AG08396 (cell line): ENCODE measurements around the gene TTC16.
"Not testable (repeated sequence)": the region's sequence is repeated elsewhere in the genome, so short reads cannot be mapped to it uniquely, and the experiment has no call there.

Experiments used
- DNase-seq: peaks from one replicate; pipeline ENCODE4 v3.0.0; 2012; ENCODE audit warnings: low spot score, mixed read lengths

TTC16 gene

DNA sequence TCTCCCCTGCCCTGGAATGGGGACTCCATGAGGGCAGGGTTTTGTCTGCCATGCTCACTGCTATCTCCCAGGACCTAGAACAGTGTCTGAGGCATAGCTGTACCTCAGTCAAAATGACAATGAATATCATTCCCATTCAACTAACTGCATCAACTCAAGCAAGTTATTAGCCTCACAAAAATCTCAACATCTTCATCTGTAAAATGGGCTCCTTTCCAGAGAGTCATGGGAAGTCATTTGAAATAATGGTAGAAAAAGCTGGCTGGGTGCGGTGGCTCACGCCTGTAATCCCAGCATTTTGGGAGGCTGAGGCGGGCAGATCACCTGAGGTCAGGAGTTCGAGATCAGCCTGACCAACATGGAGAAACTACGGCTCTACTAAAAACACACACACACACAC lies 53.2 kb downstream of the TTC16 start:
- DNase-seq: no peak

DNA sequence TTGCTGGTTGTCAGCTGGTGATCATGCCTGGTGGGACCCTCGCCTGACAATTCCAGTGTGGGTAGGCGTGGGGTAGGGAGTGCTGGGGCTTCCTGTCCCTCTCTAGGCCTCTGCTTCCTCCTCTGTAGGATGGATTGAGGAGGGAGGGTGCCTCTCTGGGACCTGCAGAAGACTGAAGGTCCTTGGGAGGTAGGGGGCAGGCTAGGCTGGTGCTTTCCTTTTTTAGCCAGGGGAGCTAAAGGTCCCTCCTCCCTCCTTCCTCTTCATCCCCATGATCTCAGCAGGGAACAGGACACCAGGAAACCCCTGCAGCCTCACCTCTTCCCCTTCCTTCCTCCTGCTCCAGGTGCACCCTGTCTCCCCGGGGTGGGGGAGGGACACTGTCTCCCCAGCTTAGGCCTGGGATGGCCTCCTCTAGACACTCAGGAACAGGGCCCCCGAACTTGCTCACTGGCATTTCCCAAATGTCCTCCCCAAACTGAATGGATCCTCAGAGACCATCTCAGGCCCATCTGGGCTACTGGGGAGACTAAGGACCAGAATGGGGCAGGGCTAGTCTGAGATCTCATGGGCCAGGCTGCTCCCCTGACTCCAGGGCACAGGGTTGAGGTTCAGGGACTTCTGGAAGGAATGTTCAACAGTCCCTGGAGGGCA lies 54.2 kb downstream of the TTC16 start:
- DNase-seq: no peak

DNA sequence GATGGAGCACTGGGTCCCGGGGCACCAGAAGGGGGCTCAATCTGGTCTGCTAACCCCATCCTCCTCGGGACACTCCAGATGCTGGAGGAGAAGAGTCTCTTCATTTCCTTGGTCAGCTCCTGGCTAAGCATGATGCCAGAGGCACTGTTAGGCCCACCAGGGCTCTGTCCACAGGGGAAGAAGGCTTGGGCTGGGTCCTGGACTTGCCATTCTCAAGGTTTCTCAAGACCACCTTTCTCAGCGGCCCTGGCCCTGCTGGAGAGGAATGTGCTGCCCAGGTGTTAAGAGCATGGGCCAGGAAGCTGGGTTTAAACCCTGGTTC lies 54.7 kb downstream of the TTC16 start:
- no peak for DNase-seq

DNA sequence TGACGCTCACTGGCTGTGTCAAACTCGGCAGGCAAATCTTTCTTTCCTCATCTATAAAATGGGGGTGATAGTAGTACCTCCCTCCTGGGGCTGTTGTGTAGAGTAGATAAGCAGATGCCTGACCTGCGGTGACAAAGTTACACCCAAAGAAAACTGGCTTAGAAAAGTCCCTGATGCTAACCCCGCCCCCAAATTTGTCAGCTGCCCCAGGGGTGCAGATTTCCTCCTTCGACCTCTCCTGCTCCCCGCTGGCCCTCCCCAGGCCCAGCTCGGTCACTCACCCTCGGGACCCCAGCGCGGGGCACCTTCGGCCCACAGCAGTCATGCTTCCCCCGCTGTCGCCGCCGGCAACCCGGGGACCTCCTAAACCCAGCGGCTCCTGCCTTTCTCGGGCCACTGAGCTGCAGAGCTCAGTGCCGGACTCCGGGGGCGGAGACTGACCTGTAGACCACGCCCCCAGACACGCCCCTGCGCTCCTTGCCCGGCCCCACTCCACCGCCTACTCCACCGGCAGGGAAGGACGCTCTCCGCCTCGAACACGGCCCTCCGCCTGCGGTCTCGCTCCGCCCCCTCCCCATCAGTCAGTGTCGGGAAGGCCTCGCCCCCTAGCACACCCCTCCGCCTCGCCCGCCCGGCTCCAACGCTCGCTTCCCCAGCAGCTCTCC lies 55.2 kb downstream of the TTC16 start:
- DNase-seq: peak; percentile 98

DNA sequence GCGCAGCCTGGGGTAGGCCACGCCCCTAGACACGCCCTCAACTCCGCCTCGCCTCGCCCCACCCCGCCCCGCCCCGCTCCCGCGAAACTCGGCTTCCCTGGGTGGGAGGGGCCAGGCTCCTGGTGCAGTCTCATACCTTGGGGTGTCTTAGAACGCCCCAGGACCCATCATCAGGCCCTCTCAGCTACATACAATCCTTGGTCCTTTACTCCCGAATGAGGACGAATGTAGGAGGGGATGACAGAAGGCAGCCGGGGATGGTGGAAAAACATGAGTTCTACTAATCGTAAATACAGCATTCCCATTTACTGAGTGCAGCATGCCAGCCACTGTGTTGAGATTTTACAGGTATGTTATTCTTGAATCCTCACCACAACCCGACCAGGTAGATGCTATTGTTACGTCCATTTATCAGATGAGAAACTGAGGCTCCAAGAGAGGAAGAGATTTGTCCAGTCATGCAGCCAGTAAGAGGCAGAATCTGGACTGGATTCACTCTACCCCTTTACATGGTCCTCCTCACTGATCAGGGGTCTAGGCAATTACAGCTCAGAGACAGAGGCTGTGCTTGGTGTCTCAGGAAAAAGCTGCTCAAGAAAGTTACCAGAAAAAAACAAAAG lies 55.8 kb downstream of the TTC16 start:
- no peak for DNase-seq

DNA sequence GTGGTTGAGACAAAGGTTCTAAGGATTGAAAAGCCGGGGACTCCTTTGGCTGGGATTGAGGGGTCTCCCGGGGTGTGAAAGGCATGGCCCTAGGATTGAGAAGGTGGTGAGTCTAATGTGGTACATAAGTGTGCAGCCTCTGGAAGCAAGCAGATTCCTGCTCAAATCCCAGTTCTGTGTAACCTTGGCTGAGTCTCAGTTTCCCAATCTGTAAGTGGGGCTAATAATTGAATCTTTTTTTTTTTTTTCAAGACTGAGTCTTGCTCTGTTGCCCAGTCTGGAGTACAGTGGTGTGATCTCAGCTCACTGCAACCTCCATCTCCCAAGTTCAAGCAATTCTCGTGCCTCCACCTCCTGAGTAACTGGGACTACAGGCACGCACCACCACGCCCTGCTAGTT lies 56.7 kb downstream of the TTC16 start:
- no peak for DNase-seq

DNA sequence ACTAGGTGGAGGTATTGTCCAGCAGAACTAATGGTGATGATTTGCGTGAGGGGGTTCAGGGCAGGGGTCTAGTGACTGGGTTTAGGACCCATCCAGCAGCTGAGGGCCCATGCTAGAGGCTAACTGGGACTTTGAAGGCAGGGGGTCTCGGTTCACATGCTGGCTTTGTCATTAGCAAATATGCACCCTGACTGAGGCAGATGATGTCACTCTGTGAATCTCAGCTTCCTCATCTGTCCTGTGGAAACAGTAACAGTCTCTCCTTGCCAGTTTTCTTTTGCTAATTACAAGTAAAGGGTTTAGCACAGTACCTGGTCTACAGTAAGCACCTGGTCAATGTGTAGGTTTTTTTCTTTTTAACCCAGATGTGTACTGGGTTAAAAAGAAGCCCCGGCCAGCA lies 57.4 kb downstream of the TTC16 start:
- no peak for DNase-seq

DNA sequence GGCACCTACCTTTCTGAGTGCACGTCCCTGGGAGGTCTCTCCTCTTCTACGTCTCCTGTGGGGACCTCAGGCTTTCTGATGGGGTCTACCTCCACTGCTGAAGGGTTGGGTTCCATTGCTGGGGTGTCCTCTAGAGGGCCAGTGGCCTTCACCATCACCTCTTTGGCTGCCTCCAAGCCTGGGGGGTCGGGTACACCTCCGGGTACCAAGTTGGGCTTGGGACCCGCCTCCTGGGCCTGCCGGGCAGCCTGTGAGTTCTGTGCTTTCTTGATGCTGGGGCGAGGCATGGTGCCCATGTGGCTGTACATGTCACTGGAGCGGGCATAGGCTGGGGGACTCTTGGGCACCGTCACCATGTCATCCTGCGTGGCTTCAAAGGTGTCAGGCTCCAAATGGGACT lies 58.1 kb downstream of the TTC16 start:
- DNase-seq: no peak

DNA sequence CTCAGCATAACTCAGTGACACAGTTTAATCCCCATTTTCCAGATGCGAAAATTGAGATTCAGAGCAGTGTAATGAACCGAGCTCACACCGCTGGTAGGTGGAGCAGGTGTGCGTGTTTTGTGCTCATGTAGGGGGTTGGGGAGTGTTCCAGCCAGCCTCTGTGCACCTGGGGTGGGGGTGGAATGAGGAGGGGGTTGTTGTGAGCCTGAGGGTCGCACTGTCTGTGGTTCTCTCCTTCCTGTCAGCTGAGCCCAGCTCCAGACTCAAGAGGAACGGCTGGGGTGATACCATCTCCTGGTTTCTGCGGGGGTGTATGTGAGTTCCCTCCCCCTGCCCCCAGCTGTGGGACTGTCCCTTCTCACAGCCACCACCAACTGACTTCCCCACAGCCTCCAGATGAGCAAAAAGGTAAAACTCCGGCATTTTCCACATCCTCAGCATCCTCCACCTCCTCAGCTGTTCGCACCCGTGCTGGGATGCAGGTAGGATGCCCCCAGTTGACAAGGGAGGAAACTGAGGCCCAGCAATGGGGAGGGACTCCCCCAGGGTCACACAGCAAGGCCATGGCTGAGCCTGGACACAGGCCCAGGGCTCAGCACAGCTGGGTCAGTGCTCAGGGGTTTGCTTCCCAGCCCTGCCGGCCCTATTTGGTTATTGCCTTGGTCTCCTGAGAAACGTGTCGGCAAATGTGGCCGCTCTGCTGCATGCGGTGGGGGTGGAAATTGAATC lies 60.5 kb downstream of the TTC16 start:
- DNase-seq: no peak

DNA sequence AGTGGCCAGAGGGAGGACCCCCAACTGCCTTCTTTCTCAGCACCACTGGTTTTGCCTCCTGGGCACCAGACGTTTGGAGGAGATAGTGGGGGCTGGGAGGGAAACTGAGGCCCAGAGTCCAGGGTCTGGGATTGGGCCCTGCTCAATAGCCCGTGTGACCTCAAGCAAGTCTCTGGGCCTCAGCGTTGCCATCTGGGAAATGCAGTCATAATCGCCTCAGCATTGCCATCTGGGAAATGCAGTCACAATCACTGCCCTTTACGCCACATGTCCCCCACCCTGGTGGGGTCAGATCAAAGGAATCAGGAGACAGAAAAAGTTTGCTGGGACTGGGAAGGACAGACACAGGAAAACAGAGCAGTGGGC lies 61.0 kb downstream of the TTC16 start:
- DNase-seq: no peak

DNA sequence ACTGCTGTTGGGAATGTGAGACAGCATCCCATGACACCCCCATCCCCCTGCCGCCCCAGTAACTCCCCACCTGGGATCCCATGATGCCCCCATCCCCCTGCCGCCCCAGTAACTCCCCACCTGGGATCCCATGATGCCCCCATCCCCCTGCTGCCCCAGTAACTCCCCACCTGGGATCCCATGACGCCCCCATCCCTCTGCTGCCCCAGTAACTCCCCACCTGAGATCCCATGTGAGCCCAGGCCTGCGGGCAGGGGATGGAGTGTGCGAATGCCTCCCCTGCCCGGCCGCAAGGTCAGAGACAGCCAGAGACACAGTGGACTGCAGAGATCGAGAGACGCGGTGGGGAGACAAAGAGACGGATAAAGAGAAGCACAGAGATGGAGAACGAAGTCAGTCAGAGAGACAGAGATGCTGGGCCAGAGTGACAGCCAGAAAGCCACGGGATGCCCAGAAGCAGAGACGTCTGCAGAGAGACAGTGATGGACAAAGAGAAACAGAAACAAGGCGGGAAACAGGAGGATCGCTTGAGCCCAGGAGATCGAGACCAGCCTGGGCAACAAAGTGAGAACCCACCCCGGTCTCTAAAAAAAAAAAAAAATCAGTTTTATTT lies 61.6 kb downstream of the TTC16 start:
- no peak for DNase-seq

DNA sequence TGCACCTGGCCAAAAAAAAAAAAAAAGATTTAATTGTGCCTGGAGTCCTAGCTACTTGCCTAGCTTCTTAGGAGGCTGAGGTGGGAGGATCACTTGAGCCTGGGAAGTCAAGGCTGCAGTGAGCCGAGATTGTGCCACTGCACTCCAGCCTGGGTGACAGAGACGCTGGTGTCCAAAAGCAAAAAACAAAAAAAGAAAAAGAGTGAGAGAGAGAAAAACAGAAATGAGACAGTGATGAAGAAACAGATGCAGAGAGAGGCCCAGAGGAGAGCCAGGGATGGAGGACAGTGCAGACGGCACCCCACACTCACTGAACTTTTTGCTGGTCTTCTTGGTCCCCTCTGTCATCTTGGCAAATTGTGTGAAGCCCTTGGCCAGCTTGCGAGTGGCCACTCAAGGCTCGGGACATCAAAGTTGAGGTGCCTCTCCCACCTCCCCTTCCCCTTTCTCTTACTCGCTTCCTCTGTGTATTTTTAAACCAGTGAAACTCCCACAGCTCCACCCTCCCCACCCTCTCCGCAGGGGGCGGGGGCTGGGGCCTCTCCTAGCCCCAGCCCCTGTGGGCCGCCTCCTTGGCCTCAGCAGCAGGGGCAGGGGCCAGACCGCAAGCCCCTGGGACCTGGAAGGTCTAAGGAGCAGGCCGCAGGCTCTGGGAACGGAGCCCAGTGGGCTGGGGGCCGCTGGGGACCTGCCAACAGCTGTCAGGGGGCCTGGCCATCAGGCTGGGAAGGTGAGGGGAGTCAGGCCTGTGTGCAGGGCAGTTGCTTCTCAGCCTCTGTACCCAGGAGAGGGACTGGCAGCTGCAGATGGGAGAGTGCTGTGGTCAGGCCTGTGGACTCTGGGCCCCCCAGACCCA lies 62.6 kb downstream of the TTC16 start, which contains the start of gene SH2D3C:
Gene SH2D3C, minus strand, starts transcription at position 387 of the 856 bp plus-strand sequence. Its CDS starts 39 bp downstream, at position 348.
- no peak for DNase-seq

DNA sequence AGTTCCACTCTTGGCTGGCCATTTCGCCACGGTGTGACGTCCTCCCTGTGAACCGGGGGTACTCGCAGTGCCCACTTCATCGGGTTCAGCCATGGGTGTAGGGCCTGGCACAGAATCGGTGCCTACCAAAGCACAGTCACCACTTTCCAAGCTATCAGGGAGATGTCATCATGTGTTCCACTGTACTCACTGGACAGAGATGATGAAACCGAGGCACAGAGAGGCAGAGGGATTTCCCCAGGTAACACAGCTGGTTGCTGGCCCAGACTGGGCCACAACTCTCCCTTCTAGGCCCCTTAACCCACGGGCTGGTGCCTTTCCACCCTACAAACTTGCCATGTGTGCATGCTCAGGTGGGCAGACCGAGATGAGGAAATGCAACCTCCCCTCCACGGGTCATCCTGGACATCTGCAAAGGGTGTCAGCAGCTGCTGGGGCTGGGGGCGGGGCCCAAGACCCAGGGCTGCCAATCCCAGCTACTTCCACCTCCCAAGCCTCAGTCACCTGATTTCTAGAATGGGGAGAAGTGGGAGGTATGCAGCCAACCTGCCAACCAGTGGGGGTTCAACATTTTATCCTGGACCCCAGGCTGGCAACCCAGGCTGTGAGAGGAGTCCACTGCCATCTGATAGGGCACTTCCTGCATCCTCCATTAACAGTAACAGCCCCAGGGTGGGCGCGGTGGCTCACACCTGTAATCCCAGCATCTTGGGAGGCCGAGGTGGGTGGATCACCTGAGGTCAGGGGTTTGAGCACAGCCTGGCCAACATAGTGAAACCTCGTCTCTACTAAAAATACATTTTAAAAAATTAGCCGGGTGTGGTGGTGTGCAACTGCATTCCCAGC lies 63.5 kb downstream of the TTC16 start:
- no peak for DNase-seq

DNA sequence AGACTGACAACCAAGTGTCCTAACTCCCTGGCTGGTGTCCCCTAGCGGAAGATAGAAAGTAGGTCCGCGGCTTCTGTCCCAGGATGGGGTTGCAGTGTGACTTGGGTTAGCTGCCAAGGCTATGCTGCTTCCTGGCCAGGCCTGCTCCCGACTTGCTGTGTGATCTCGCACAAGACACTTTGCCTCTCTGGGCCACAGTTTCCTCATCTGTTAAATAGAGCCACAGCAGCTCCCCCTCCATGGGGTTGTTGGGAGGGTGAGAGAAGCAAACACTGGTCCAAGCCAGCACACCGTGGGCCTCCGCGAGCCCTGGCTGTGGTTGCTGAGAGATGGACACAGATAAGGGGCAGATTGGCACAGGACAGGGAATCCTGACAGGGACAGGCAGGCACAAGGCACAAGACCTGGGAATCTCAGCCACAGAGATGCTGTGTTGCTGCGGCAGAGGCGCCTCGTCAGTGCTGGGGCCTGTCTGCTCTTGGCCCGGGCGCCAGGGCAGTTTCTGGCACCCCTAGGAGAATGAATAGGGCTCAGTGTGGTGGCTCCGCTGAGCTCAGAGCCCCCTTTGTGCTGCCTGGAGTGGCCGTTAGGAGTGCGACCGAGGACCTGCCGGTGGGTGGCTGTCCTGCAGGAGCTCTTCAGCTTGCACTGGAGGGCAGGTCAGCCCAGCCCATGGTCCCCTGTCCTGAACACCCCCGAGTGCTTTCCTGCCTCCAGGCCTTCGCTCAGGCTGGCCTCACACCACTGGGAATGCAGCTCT lies 64.4 kb downstream of the TTC16 start:
- DNase-seq: no peak

DNA sequence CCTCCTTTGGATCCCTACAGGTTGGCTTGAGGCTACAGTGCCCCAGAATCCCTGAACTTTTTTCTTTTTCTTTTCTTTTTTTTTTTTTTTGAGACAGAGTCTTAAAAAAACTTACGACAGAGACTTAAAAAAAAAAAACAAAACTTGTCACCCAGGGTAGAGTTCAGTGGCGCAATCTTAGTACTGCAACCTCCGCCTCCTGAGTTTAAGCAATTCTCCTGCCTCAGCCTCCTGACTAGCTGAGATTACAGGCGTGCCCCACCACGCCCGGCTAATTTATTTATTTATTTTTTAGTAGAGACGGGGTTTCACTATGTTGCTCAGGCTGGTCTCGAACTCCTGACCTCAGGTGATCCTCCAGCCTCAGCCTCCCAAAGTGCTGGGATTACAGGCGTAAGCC lies 65.0 kb downstream of the TTC16 start:
- DNase-seq: not testable (repeated sequence)
